Measurements from ENCODE around the gene GPR75.

Gene GPR75

GRCh38 chr2:53881360-53881759 is 21.6 kb upstream of the GPR75 start:
- no peaks in the 10 kb centered on the region for H3K9me3 ChIP-seq (ENCODE audit: control insufficient read depth, insufficient read depth, low read depth, low read length)
- TF ChIP-seq ZNF792 (tag by site-specific recombination; IDR thresholded peaks at IDR 0.05) (no peak), ZSCAN30 (tag by site-specific recombination; IDR thresholded peaks at IDR 0.05) (no peak), ZNF555 (tag by site-specific recombination; conservative IDR thresholded peaks at IDR 0.05) (no peak), ZEB2 (tag by site-specific recombination; IDR thresholded peaks at IDR 0.05) (no peak), MZF1 (tag by site-specific recombination; IDR thresholded peaks at IDR 0.05; ENCODE audit: borderline replicate concordance) (no peak), ZNF776 (tag by site-specific recombination; IDR thresholded peaks at IDR 0.05; ENCODE audit: borderline replicate concordance) (no peak), GLIS1 (tag by site-specific recombination; IDR thresholded peaks at IDR 0.05) (no peak), GFI1B (tag by site-specific recombination; IDR thresholded peaks at IDR 0.05) (no peak), WT1 (tag by site-specific recombination; IDR thresholded peaks at IDR 0.05) (no peak), ZNF132 (tag by site-specific recombination; IDR thresholded peaks at IDR 0.05; ENCODE audit: borderline replicate concordance) (no peak), KLF1 (tag by site-specific recombination; IDR thresholded peaks at IDR 0.05) (no peak), KLF8 (tag by site-specific recombination; IDR thresholded peaks at IDR 0.05) (no peak)
- TF ChIP-seq, protein P1, sequence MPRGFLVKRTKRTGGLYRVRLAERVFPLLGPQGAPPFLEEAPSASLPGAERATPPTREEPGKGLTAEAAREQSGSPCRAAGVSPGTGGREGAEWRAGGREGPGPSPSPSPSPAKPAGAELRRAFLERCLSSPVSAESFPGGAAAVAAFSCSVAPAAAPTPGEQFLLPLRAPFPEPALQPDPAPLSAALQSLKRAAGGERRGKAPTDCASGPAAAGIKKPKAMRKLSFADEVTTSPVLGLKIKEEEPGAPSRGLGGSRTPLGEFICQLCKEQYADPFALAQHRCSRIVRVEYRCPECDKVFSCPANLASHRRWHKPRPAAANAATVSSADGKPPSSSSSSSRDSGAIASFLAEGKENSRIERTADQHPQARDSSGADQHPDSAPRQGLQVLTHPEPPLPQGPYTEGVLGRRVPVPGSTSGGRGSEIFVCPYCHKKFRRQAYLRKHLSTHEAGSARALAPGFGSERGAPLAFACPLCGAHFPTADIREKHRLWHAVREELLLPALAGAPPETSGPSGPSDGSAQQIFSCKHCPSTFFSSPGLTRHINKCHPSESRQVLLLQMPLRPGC (tag by site-specific recombination; IDR thresholded peaks at IDR 0.05), result no peak
- CTCF ChIA-PET, result interaction anchor here (1.7 kb wide), 1 partner anchor 11 kb away, joined by 3 read pairs; no protein-coding TSS in a partner anchor
- H3K36me3 ChIP-seq (ENCODE audit: control insufficient read depth in 2 of 2, insufficient read depth in 1 of 2, low read length in 2 of 2), result peaks cover 21 to 62% of the 10 kb centered on the region in 2 experiments
- H3K4me1 ChIP-seq (ENCODE audit: control insufficient read depth, insufficient read depth, low read length), result no peaks in the 10 kb centered on the region
- no peak overlapping the region for H3K27ac ChIP-seq (ENCODE audit: extremely low read depth, low read depth, low read length)
- no peak overlapping the region for H3K4me3 ChIP-seq (ENCODE audit: low read depth, low read length)
- POLR2A ChIA-PET, result no interaction called here

GRCh38 chr2:53880756-53881155 is 21.0 kb upstream of the GPR75 start:
- Histone ChIP-seq H3K4me1 (ENCODE audit: control insufficient read depth, insufficient read depth, low read length) (no peaks in the 10 kb centered on the region), H3K27ac (ENCODE audit: extremely low read depth, low read depth, low read length) (no peak overlapping the region), H3K4me3 (ENCODE audit: low read depth, low read length) (no peak overlapping the region), H3K9me3 (ENCODE audit: control insufficient read depth, insufficient read depth, low read depth, low read length) (no peaks in the 10 kb centered on the region), H3K36me3 (ENCODE audit: control insufficient read depth in 2 of 2, insufficient read depth in 1 of 2, low read length in 2 of 2) (peaks cover 15 to 60% of the 10 kb centered on the region in 2 experiments)
- ChIA-PET CTCF (no interaction called here), POLR2A (no interaction called here)
- no peak for TF ChIP-seq ZBTB6 (tag by site-specific recombination; IDR thresholded peaks at IDR 0.05)
- no peak for TF ChIP-seq ZNF670 (tag by site-specific recombination; IDR thresholded peaks at IDR 0.05; ENCODE audit: low read depth)
- no peak for TF ChIP-seq CTCF (tag by site-specific recombination; IDR thresholded peaks at IDR 0.05)
- TF ChIP-seq, protein P2, sequence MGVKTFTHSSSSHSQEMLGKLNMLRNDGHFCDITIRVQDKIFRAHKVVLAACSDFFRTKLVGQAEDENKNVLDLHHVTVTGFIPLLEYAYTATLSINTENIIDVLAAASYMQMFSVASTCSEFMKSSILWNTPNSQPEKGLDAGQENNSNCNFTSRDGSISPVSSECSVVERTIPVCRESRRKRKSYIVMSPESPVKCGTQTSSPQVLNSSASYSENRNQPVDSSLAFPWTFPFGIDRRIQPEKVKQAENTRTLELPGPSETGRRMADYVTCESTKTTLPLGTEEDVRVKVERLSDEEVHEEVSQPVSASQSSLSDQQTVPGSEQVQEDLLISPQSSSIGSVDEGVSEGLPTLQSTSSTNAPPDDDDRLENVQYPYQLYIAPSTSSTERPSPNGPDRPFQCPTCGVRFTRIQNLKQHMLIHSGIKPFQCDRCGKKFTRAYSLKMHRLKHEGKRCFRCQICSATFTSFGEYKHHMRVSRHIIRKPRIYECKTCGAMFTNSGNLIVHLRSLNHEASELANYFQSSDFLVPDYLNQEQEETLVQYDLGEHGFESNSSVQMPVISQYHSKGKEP (tag by site-specific recombination; IDR thresholded peaks at IDR 0.05), result no peak
- TF ChIP-seq, protein P3, sequence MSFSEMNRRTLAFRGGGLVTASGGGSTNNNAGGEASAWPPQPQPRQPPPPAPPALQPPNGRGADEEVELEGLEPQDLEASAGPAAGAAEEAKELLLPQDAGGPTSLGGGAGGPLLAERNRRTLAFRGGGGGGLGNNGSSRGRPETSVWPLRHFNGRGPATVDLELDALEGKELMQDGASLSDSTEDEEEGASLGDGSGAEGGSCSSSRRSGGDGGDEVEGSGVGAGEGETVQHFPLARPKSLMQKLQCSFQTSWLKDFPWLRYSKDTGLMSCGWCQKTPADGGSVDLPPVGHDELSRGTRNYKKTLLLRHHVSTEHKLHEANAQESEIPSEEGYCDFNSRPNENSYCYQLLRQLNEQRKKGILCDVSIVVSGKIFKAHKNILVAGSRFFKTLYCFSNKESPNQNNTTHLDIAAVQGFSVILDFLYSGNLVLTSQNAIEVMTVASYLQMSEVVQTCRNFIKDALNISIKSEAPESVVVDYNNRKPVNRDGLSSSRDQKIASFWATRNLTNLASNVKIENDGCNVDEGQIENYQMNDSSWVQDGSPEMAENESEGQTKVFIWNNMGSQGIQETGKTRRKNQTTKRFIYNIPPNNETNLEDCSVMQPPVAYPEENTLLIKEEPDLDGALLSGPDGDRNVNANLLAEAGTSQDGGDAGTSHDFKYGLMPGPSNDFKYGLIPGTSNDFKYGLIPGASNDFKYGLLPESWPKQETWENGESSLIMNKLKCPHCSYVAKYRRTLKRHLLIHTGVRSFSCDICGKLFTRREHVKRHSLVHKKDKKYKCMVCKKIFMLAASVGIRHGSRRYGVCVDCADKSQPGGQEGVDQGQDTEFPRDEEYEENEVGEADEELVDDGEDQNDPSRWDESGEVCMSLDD (tag by site-specific recombination; IDR thresholded peaks at IDR 0.05), result no peak
- TF ChIP-seq ZNF529 (tag by site-specific recombination; IDR thresholded peaks at IDR 0.05; ENCODE audit: insufficient replicate concordance), result no peak
- TF ChIP-seq ZNF175 (tag by site-specific recombination; IDR thresholded peaks at IDR 0.05), result no peak
- no peak for TF ChIP-seq ZNF292 (tag by site-specific recombination; IDR thresholded peaks at IDR 0.05; ENCODE audit: borderline replicate concordance, low read depth)
- TF ChIP-seq, protein P4, sequence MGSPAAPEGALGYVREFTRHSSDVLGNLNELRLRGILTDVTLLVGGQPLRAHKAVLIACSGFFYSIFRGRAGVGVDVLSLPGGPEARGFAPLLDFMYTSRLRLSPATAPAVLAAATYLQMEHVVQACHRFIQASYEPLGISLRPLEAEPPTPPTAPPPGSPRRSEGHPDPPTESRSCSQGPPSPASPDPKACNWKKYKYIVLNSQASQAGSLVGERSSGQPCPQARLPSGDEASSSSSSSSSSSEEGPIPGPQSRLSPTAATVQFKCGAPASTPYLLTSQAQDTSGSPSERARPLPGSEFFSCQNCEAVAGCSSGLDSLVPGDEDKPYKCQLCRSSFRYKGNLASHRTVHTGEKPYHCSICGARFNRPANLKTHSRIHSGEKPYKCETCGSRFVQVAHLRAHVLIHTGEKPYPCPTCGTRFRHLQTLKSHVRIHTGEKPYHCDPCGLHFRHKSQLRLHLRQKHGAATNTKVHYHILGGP (tag by site-specific recombination; IDR thresholded peaks at IDR 0.05), result no peak
- no peak for TF ChIP-seq ZNF2 (tag by site-specific recombination; IDR thresholded peaks at IDR 0.05)
- no peak for TF ChIP-seq FEZF1 (tag by site-specific recombination; IDR thresholded peaks at IDR 0.05)
